CD4-positive, alpha-beta T cell treated with Interleukin-2 at 100 ng/mL for 4 hours (primary cell): ENCODE results near the gene INTS11.
"Not testable (repeated sequence)": the region's sequence is repeated elsewhere in the genome, so short reads cannot be mapped to it uniquely, and the experiment has no call there.

ENCODE experiments used
- DNase-seq: peaks from one replicate; pipeline ENCODE4 v3.0.0-alpha.2; 2020; ENCODE audit warnings: low spot score

INTS11 gene

DNA sequence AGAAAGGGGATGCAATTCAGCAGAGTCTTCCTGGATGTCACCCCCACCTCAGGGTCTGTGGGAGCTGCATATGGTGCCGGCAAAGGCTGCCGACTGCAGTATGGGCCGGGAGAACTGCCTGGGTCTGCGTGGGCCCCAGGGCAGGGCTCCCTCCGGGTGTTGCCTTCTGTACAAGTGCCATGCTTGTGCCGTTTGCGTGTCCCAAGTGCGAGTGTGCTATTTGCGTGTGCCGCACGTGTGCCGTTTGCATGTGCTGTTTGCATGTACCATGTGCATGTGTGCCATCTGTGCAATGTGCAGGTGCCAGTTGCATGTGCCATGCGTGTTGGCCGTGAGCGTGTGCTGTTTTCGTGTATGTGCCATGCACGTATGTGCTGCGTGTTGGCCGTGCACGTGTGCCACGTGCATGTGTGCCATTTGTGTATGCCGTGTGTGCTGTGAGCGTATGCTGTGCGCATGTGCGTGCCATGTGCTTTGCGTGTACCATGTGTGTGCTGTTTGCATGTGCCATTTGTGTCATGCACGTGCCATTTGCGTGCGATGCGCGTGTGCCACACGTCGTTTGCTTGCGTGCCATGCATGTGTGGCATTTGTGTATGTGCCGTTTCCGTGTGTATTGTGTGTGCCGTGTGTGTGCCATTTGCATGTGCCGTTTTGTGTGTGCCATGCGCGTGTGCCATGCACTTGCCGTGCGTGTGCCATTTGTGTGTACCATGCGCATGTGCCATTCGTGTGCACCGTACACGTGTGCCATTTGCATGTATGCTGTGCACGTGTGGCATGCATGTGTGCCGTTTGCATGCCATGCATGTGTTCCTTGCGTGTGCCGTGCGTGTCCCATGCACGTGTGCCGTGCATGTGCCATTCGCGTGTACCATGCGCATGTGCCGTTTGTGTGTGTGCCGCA lies 5.1 kb upstream of the INTS11 start:
- DNase-seq = no peak

GRCh38 chr1:1328254-1328653 lies 3.8 kb upstream of the INTS11 start:
- no peak for DNase-seq

DNA sequence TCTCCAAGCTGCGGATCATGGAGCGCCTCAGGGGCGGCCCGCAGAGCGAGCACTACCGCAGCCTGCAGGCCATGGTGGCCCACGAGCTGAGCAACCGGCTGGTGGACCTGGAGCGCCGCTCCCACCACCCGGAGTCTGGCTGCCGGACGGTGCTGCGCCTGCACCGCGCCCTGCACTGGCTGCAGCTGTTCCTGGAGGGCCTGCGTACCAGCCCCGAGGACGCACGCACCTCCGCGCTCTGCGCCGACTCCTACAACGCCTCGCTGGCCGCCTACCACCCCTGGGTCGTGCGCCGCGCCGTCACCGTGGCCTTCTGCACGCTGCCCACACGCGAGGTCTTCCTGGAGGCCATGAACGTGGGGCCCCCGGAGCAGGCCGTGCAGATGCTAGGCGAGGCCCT lies 2.8 kb upstream of the INTS11 start:
- DNase-seq = no peak

DNA sequence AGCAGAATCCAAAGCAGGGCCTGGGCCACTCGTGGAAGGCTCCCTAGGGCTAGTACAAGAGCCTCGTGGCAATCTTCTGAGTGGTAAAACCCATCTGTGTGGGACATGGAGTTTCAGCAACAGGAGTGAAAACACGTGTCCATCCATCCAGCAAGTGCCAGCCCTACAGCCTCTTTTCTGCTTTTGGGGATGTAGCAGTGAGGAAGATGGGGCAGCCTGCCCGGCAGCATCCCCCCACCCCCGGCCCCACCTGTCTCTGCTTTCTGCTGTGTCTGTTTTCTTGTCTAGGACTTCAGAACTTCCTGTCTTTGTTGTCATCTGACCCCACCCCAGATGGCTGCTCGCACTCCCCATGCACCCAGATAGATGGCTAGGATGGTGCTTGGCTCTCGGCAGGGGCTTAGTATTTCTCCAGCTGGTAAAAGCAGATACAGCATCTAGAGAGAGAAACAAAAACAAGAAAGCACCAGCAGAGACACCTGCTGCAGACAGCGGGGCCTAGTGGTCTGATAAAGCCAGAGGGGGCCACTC lies 1.7 kb upstream of the INTS11 start:
- DNase-seq = no peak

GRCh38 chr1:1325288-1326074 lies 1.0 kb upstream of the INTS11 start:
- DNase-seq = peak; percentile 13

- no peak for DNase-seq
Observed at GRCh38 chr1:1324084-1324523, 356 bp downstream of the INTS11 start.

- no peak for DNase-seq
Observed at GRCh38 chr1:1322952-1323351, 1.5 kb downstream of the INTS11 start.

GRCh38 chr1:1322418-1322817 lies 2.0 kb downstream of the INTS11 start:
- no peak for DNase-seq

- no peak for DNase-seq
Observed at GRCh38 chr1:1321477-1321876, 3.0 kb downstream of the INTS11 start.

GRCh38 chr1:1320666-1321448 lies 3.6 kb downstream of the INTS11 start:
- DNase-seq = no peak

GRCh38 chr1:1319646-1319941 lies 4.9 kb downstream of the INTS11 start:
- no peak for DNase-seq

GRCh38 chr1:1318777-1319645 lies 5.4 kb downstream of the INTS11 start:
- DNase-seq = no peak

GRCh38 chr1:1318131-1318652 lies 6.3 kb downstream of the INTS11 start:
- no peak for DNase-seq

DNA sequence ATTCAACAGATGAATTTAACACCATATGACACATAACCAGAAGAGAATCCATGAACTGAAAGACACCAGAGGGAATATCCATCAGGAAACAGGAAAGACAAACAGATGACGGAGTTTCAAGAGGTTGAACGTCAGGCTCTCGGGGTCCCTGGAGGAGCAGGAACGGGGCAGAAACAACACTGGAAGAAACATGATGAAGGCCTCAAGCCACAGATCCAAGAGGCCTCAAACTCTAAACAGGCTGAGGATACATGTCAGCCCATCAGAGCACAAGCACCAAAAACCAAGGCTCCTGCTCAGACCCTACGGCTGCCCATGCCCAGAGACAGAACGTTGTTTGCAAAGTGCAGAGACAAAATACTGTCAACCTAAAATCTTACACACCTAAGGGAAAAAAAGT lies 7.0 kb downstream of the INTS11 start:
- DNase-seq = no peak

GRCh38 chr1:1316199-1316598 lies 8.3 kb downstream of the INTS11 start:
- DNase-seq = not testable (repeated sequence)

GRCh38 chr1:1315435-1315954 lies 9.0 kb downstream of the INTS11 start:
- DNase-seq = no peak

GRCh38 chr1:1314678-1315335 lies 9.7 kb downstream of the INTS11 start:
- DNase-seq = no peak

- no peak for DNase-seq
Observed at GRCh38 chr1:1314237-1314586, 10.2 kb downstream of the INTS11 start.

DNA sequence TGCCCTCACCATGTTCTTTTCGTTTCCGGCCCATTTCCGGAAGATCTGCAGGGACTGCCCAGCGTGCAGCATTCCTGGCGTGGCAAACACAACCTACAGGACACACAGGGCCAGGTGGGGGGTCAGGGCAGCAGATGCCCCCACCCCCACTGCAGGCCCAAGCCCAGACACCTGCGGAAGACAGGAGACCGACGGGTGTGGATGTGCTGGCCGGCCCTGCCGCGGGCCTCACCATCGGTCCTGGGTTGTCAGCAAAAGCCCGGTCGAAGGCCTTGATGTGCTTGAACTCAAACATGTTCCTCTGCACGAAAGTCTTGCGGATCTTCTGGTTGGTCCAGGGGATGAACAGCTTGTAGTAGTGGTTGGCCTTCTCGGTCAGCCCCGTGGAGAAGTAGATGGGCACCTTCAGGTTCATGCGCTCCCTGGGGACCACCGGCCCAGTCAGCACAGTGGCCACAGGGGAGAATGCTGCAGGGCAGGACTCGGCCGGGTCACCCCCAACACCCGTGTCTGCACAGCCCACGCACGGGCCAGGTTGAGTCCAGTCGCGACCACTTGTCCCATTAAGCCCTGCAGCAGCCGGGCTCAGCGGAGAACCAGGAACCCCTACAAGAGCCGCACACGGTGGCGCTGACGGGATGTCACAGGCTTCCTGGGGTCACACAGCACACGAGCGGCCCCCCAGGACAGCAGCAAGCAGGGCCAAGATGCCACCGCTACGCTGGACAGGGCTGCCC lies 10.8 kb downstream of the INTS11 start:
- no peak for DNase-seq
